SU-DHL-6 (cell line): ENCODE measurements around the gene LEF1.

Experiments used
- H2AFZ ChIP-seq: fragments of 200-600 bp; sonication (generic); 2 replicates; pipeline ENCODE4 v1.6.1; 2014; ENCODE audit warnings: low read depth, mild to moderate bottlenecking, moderate library complexity, mixed read lengths, antibody characterized with exemption, low read length; ENCODE audit not compliant: severe bottlenecking
- H3F3A ChIP-seq: fragments of 200-600 bp; shearing (Covaris generic); 2 replicates; pipeline ENCODE4 v1.6.0; 2016; ENCODE audit warnings: antibody characterized with exemption, mild to moderate bottlenecking; ENCODE audit not compliant: insufficient read depth
- H3K27ac ChIP-seq: fragments of 200-600 bp; sonication (generic); 2 replicates; pipeline ENCODE4 v1.5.1; 2016; ENCODE audit warnings: low read depth, mild to moderate bottlenecking, low read length, moderate library complexity, mixed read lengths
- H3K27me3 ChIP-seq: fragments of 200-600 bp; sonication (generic), shearing (Covaris generic); 2 replicates; pipeline ENCODE4 v1.6.0; 2014; ENCODE audit warnings: mild to moderate bottlenecking, low read length
- H3K36me3 ChIP-seq: fragments of 200-600 bp; sonication (generic); 2 replicates; pipeline ENCODE4 v1.6.1; 2014; ENCODE audit warnings: mild to moderate bottlenecking, low read length, mixed read lengths
- H3K4me2 ChIP-seq: fragments of 300-600, 200-600 bp; shearing (Covaris generic), sonication (generic); 2 replicates; pipeline ENCODE4 v1.6.0; 2014; ENCODE audit warnings: low read length, low read depth, mild to moderate bottlenecking; ENCODE audit not compliant: poor library complexity, severe bottlenecking
- H3K4me3 ChIP-seq: fragments of 200-600 bp; sonication (generic); 2 replicates; pipeline ENCODE4 v1.5.1; 2014; ENCODE audit warnings: antibody characterized with exemption, low read length, mild to moderate bottlenecking, mixed read lengths; ENCODE audit not compliant: insufficient read depth, poor library complexity, severe bottlenecking
- H3K79me2 ChIP-seq: fragments of 200-600 bp; sonication (generic); 2 replicates; pipeline ENCODE4 v1.6.1; 2014; ENCODE audit warnings: mild to moderate bottlenecking, low read length, moderate library complexity; ENCODE audit not compliant: insufficient read depth
- H3K9ac ChIP-seq: fragments of 200-600 bp; sonication (generic); 2 replicates; pipeline ENCODE4 v1.7.0; 2014; ENCODE audit warnings: mild to moderate bottlenecking, low read length
- H3K9me2 ChIP-seq: fragments of 200-600 bp; sonication (generic); replicated peaks from 2 replicates; pipeline ENCODE4 v1.6.1; 2014; ENCODE audit warnings: low read length; ENCODE audit not compliant: insufficient read depth
- H3K9me3 ChIP-seq: fragments of 200-600 bp; sonication (generic); 2 replicates; pipeline ENCODE4 v1.6.1; 2014; ENCODE audit warnings: low read length, mixed read lengths; ENCODE audit not compliant: insufficient read depth
- H4K20me1 ChIP-seq: fragments of 200-600 bp; sonication (generic); 2 replicates; pipeline ENCODE4 v1.6.1; 2014; ENCODE audit warnings: low read depth, mild to moderate bottlenecking, antibody characterized with exemption, low read length, moderate library complexity, mixed read lengths
- CTCF ChIP-seq: fragments of 200-600 bp; sonication (generic); IDR thresholded peaks from one replicate; pipeline ENCODE4 v1.5.1; 2017; ENCODE audit warnings: antibody characterized with exemption, mild to moderate bottlenecking, low read length, moderate library complexity; ENCODE audit not compliant: insufficient read depth, poor library complexity, severe bottlenecking
- EZH2phosphoT487 ChIP-seq: fragments of 200-600 bp; sonication (generic), shearing (Covaris generic); conservative IDR thresholded peaks from 2 replicates; pipeline ENCODE4 v1.6.1; 2018; ENCODE audit warnings: mild to moderate bottlenecking, antibody characterized with exemption, low read length, moderate library complexity, mixed read lengths

Gene LEF1

GRCh38 chr4:108008721-108009120 is 160.0 kb downstream of the LEF1 start:
- Histone ChIP-seq H3F3A (no peaks in the 10 kb centered on the region), H3K4me3 (no peak overlapping the region), H3K27me3 (no peaks in the 10 kb centered on the region), H3K4me2 (no peak overlapping the region), H3K9me2 (no peaks in the 10 kb centered on the region), H2AFZ (no peak overlapping the region), H3K79me2 (peaks cover 26% of the 10 kb centered on the region; the same call in 1 of the 2 replicates), H3K27ac (no peak overlapping the region), H3K9ac (no peak overlapping the region), H3K36me3 (no peaks in the 10 kb centered on the region), H3K9me3 (no peaks in the 10 kb centered on the region), H4K20me1 (no peaks in the 10 kb centered on the region)
- no peak for TF ChIP-seq CTCF
- no peak for TF ChIP-seq EZH2phosphoT487

- no peaks in the 10 kb centered on the region for H3K9me2 ChIP-seq
- no peaks in the 10 kb centered on the region for H3K36me3 ChIP-seq
- no peaks in the 10 kb centered on the region for H3F3A ChIP-seq
- H3K4me2 ChIP-seq: no peak overlapping the region
- H3K9ac ChIP-seq: no peak overlapping the region
- peaks cover 31% of the 10 kb centered on the region; the same call in 1 of the 2 replicates for H3K79me2 ChIP-seq
- no peaks in the 10 kb centered on the region for H4K20me1 ChIP-seq
- no peak overlapping the region for H3K27ac ChIP-seq
- H2AFZ ChIP-seq: no peak overlapping the region
- TF ChIP-seq CTCF (no peak), EZH2phosphoT487 (no peak)
- no peaks in the 10 kb centered on the region for H3K27me3 ChIP-seq
- H3K9me3 ChIP-seq: no peaks in the 10 kb centered on the region
- H3K4me3 ChIP-seq: no peak overlapping the region
Measured at GRCh38 chr4:108007984-108008383, 160.7 kb downstream of the LEF1 start.

- H3K27me3 ChIP-seq: no peaks in the 10 kb centered on the region
- no peak overlapping the region for H2AFZ ChIP-seq
- no peak overlapping the region for H3K27ac ChIP-seq
- no peaks in the 10 kb centered on the region for H3F3A ChIP-seq
- H3K9me2 ChIP-seq: no peaks in the 10 kb centered on the region
- no peak overlapping the region for H3K4me2 ChIP-seq
- H3K36me3 ChIP-seq: no peaks in the 10 kb centered on the region
- no peaks in the 10 kb centered on the region for H3K9me3 ChIP-seq
- H3K9ac ChIP-seq: no peak overlapping the region
- no peak overlapping the region for H3K4me3 ChIP-seq
- TF ChIP-seq CTCF (no peak), EZH2phosphoT487 (no peak)
- H4K20me1 ChIP-seq: no peaks in the 10 kb centered on the region
- peaks cover 31% of the 10 kb centered on the region; the same call in 1 of the 2 replicates for H3K79me2 ChIP-seq
Measured at GRCh38 chr4:108006361-108006760, 162.4 kb downstream of the LEF1 start.

- H3K9me3 ChIP-seq: no peaks in the 10 kb centered on the region
- no peak overlapping the region for H3K9ac ChIP-seq
- H2AFZ ChIP-seq: no peak overlapping the region
- no peaks in the 10 kb centered on the region for H3K27me3 ChIP-seq
- H3K36me3 ChIP-seq: no peaks in the 10 kb centered on the region
- H3K4me2 ChIP-seq: no peak overlapping the region
- no peaks in the 10 kb centered on the region for H4K20me1 ChIP-seq
- peaks cover 35% of the 10 kb centered on the region; the same call in 1 of the 2 replicates for H3K79me2 ChIP-seq
- TF ChIP-seq CTCF (no peak), EZH2phosphoT487 (no peak)
- no peak overlapping the region for H3K27ac ChIP-seq
- H3K4me3 ChIP-seq: no peak overlapping the region
- no peaks in the 10 kb centered on the region for H3K9me2 ChIP-seq
- no peaks in the 10 kb centered on the region for H3F3A ChIP-seq
Measured at GRCh38 chr4:108005807-108006206, 162.9 kb downstream of the LEF1 start.
